ENCODE results near the gene CHD6.

The CHD6 gene

DNA sequence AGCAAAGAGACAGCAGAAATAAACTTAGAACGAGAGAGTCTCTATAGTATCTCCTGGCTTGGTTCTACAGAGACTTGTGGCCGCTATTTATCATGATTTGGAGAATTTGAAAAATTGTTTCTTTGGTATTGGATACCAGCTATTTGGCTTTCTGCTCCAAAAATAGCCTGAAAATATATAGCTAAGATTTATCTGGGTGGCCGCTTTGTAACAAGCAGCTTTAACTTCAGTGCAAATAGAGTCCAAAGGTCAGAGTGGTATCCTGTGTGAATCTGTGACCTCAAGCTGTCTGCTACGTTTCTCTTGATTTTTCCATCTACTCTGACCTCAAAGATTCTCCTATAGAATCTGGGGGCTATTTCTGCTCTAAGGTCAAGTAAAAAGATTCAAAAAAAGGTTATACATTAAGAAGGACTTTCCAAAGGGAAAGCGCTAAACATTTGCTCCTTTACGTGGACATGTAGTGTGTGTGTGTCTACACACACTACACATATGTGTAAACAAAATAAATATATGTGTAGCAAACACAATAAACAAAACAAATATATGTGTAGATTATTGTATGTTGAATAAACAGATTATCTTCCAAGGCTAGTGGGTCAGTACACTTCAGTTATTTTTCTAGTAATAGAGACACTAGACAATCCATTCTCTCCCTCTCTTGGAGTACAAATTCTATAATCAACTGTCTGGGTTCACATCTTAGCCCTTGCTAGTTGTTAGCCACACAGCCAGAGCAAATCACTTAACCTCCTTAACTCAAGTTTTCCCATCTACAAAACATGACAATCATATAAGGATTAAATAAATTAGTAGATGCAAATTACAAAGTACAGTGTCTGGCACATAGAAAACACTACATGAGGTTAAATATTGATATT is 40.8 kb downstream of the CHD6 start:
- Histone ChIP-seq H3K9me3 (ENCODE audit: control insufficient read depth, insufficient read depth, low read depth, low read length) (peaks cover 7% of the 10 kb centered on the region; the same call in 1 of the 2 replicates), H3K36me3 (ENCODE audit: control insufficient read depth, insufficient read depth, low read length) (no peaks in the 10 kb centered on the region), H3K27me3 (ENCODE audit: control insufficient read depth, insufficient read depth, low read length) (no peaks in the 10 kb centered on the region), H3K4me1 (ENCODE audit: control insufficient read depth, insufficient read depth, low read length) (peaks cover 21% of the 10 kb centered on the region), H3K9ac (ENCODE audit: low read length) (no peak overlapping the region), H3K4me3 (ENCODE audit: low read depth, low read length) (no peak overlapping the region), H3K27ac (ENCODE audit: low read depth, low read length) (no peak overlapping the region)

DNA sequence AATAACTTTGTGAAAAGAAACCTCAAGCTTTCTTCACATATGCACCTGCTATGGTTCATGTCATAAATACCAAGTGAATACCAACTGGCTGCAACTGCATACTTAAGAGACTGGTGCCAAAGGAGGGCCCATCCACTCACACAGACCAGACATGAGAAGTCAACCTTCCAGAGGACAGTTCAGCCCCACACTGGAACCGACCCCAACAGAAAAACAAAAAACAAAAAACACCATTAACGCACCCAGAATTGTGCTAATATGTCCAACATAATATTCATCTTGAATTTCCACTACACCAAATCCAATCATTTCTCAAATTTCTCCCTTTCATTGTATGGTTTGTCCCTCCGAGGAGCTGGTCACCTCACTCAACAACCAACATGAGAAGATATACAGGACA is 42.8 kb downstream of the CHD6 start:
- H3K9me3 ChIP-seq (ENCODE audit: control insufficient read depth, insufficient read depth, low read depth, low read length): peaks cover 7% of the 10 kb centered on the region; the same call in 1 of the 2 replicates
- H3K27ac ChIP-seq (ENCODE audit: low read depth, low read length): no peak overlapping the region
- peaks cover 24% of the 10 kb centered on the region for H3K4me1 ChIP-seq (ENCODE audit: control insufficient read depth, insufficient read depth, low read length)
- no peak overlapping the region for H3K9ac ChIP-seq (ENCODE audit: low read length)
- H3K4me3 ChIP-seq (ENCODE audit: low read depth, low read length): no peak overlapping the region
- H3K27me3 ChIP-seq (ENCODE audit: control insufficient read depth, insufficient read depth, low read length): no peaks in the 10 kb centered on the region
- H3K36me3 ChIP-seq (ENCODE audit: control insufficient read depth, insufficient read depth, low read length): no peaks in the 10 kb centered on the region

DNA sequence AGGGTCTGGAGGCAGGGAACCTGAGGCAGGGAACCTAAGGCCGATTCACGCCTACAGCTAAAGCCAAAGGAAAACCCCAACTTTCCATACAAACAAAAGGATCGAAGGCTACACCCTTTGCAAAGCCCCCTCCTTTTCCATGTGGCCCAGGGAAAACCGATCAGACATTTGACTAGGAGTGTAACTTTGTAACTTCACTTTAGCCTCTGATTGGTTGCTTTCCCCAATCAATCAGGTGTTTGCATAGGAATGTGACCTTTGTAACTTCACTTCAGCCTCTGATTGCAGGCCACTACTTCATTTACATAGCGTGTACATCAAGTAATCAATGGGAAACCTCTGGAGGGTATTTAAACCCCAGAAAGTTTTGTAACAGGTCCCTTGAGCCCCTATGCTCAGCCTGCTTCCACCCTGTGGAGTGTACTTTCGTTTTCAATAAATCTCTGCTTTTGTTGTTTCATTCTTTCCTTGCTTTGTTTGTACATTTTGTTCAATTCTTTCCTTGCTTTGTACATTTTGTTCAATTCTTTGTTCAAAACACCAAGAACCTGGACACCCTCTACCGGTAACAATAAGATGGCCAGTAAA is 43.3 kb downstream of the CHD6 start:
- H3K4me1 ChIP-seq (ENCODE audit: control insufficient read depth, insufficient read depth, low read length): peaks cover 24% of the 10 kb centered on the region
- no peak overlapping the region for H3K9ac ChIP-seq (ENCODE audit: low read length)
- H3K4me3 ChIP-seq (ENCODE audit: low read depth, low read length): no peak overlapping the region
- no peaks in the 10 kb centered on the region for H3K36me3 ChIP-seq (ENCODE audit: control insufficient read depth, insufficient read depth, low read length)
- H3K27me3 ChIP-seq (ENCODE audit: control insufficient read depth, insufficient read depth, low read length): no peaks in the 10 kb centered on the region
- no peak overlapping the region for H3K27ac ChIP-seq (ENCODE audit: low read depth, low read length)
- peaks cover 7% of the 10 kb centered on the region; the same call in 1 of the 2 replicates for H3K9me3 ChIP-seq (ENCODE audit: control insufficient read depth, insufficient read depth, low read depth, low read length)

DNA sequence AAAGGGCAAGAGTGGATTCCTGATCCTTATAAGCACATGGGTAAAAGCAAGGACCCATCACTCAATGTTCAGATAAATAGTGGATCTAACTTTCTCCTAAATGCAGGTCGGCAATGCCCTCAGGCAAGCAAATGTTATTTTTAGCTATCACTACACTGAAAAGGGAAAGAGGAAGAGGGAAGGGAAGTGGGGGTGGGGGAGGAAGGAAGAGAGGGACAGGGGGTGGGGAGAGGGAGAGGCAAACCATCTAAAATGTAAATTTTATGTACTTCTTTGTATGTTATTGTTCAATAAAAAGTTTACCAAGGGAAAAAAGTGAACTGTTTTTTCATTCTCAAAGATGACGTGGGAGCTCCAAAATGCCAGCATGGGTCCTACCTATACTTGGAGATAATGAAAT is 44.2 kb downstream of the CHD6 start:
- Histone ChIP-seq H3K9me3 (ENCODE audit: control insufficient read depth, insufficient read depth, low read depth, low read length) (peaks cover 7% of the 10 kb centered on the region; the same call in 1 of the 2 replicates), H3K4me1 (ENCODE audit: control insufficient read depth, insufficient read depth, low read length) (peaks cover 24% of the 10 kb centered on the region), H3K27ac (ENCODE audit: low read depth, low read length) (no peak overlapping the region), H3K36me3 (ENCODE audit: control insufficient read depth, insufficient read depth, low read length) (no peaks in the 10 kb centered on the region), H3K4me3 (ENCODE audit: low read depth, low read length) (no peak overlapping the region), H3K9ac (ENCODE audit: low read length) (no peak overlapping the region), H3K27me3 (ENCODE audit: control insufficient read depth, insufficient read depth, low read length) (no peaks in the 10 kb centered on the region)

DNA sequence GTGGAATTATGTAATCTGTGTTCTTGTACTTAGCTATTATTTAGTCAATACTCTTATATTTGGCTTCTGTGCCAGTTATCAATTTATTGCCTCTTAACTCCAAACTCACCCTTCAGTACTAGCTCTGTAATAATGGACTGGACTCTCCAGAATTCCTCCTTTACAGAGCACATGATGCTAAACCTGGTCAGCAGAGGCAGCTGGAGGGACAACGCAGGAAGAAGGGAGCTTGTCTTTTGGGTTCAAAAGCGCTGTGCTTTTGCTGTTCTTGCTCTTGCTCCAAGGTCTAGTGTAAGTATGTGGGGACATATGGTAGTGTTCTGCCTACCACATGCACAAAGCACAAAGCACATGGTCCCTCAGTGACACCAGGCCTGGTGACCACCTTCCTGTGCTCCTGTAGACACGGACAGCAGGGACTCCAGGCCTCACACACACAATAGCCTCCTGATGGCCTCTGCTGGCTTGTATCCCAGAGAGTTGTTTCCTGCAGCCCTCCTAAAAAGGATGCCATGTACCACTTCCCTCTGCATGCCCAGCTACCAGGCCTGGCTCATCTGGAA is 46.1 kb downstream of the CHD6 start:
- no peak overlapping the region for H3K4me3 ChIP-seq (ENCODE audit: low read depth, low read length)
- H3K4me1 ChIP-seq (ENCODE audit: control insufficient read depth, insufficient read depth, low read length): peaks cover 23% of the 10 kb centered on the region
- H3K36me3 ChIP-seq (ENCODE audit: control insufficient read depth, insufficient read depth, low read length): peaks cover 3% of the 10 kb centered on the region; the same call in 1 of the 2 replicates
- H3K9ac ChIP-seq (ENCODE audit: low read length): no peak overlapping the region
- no peak overlapping the region for H3K27ac ChIP-seq (ENCODE audit: low read depth, low read length)
- peaks cover 7% of the 10 kb centered on the region; the same call in 1 of the 2 replicates for H3K9me3 ChIP-seq (ENCODE audit: control insufficient read depth, insufficient read depth, low read depth, low read length)
- no peaks in the 10 kb centered on the region for H3K27me3 ChIP-seq (ENCODE audit: control insufficient read depth, insufficient read depth, low read length)

DNA sequence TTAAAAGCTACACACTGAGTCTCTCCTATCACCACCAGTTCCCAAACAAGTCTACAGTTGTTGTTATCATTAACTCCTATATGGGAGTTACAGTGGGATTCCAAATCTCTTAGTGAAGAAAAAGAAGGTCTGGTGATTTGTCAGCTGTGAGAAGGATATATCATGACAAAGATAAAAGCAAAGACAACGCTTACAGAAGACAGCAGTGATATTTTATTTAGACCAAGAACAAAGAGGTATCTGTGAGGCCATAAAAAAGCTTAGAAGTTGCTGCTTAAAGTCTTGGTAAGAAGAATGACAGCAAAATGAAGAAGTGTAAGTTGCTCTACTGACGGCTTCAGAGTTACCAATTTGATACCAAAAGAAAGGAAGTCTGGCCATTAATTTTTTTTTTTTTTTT is 47.2 kb downstream of the CHD6 start:
- Histone ChIP-seq H3K4me1 (ENCODE audit: control insufficient read depth, insufficient read depth, low read length) (peaks cover 21% of the 10 kb centered on the region), H3K9ac (ENCODE audit: low read length) (no peak overlapping the region), H3K4me3 (ENCODE audit: low read depth, low read length) (no peak overlapping the region), H3K27me3 (ENCODE audit: control insufficient read depth, insufficient read depth, low read length) (no peaks in the 10 kb centered on the region), H3K9me3 (ENCODE audit: control insufficient read depth, insufficient read depth, low read depth, low read length) (peaks cover 11% of the 10 kb centered on the region; the same call in 1 of the 2 replicates), H3K27ac (ENCODE audit: low read depth, low read length) (no peak overlapping the region), H3K36me3 (ENCODE audit: control insufficient read depth, insufficient read depth, low read length) (peaks cover 9% of the 10 kb centered on the region; the same call in 1 of the 2 replicates)

DNA sequence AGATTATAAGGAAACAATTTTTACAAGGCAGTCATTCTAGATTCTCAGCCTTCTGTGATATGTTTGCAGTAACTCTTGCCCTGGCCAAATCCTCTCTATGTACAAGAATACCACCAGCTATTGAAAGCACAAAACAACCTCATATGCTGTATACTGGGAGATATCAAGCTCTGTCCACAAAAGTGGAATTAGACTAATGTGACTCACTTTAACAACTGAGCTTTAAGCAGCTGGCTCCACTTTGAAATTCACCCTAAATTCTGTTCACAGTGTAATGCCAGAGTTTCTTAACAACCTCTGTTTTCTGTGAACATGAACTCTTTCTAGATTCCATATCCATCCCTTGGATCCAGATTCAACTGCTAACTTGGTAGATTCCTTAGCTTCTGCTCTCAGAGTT is 47.6 kb downstream of the CHD6 start:
- H3K9ac ChIP-seq (ENCODE audit: low read length): no peak overlapping the region
- H3K4me3 ChIP-seq (ENCODE audit: low read depth, low read length): no peak overlapping the region
- peaks cover 21% of the 10 kb centered on the region for H3K4me1 ChIP-seq (ENCODE audit: control insufficient read depth, insufficient read depth, low read length)
- peaks cover 11% of the 10 kb centered on the region; the same call in 1 of the 2 replicates for H3K9me3 ChIP-seq (ENCODE audit: control insufficient read depth, insufficient read depth, low read depth, low read length)
- peaks cover 9% of the 10 kb centered on the region; the same call in 1 of the 2 replicates for H3K36me3 ChIP-seq (ENCODE audit: control insufficient read depth, insufficient read depth, low read length)
- no peak overlapping the region for H3K27ac ChIP-seq (ENCODE audit: low read depth, low read length)
- no peaks in the 10 kb centered on the region for H3K27me3 ChIP-seq (ENCODE audit: control insufficient read depth, insufficient read depth, low read length)

DNA sequence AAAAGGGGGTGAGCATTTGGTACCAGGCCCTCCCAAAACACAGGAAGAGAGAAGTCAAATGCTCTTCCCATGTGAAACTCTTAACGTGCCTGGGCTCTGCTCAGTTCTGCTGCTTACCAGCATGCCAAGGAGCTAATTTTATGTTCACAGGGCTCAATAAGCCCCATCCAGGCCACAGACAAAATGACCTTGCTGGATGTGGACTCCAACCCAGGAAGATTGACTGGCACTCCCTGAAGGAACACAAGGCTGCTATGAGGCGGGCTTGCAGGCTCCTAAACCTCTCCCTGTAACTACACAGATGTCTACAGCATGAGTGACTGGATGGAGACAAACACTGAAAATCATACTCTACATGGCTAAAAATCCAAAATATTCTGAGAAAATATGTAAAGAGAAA is 50.6 kb downstream of the CHD6 start:
- H3K27me3 ChIP-seq (ENCODE audit: control insufficient read depth, insufficient read depth, low read length): no peaks in the 10 kb centered on the region
- H3K4me3 ChIP-seq (ENCODE audit: low read depth, low read length): no peak overlapping the region
- H3K9ac ChIP-seq (ENCODE audit: low read length): no peak overlapping the region
- H3K36me3 ChIP-seq (ENCODE audit: control insufficient read depth, insufficient read depth, low read length): peaks cover 9% of the 10 kb centered on the region; the same call in 1 of the 2 replicates
- H3K4me1 ChIP-seq (ENCODE audit: control insufficient read depth, insufficient read depth, low read length): peaks cover 6% of the 10 kb centered on the region; the same call in 1 of the 2 replicates
- H3K27ac ChIP-seq (ENCODE audit: low read depth, low read length): no peak overlapping the region
- peaks cover 7% of the 10 kb centered on the region; the same call in 1 of the 2 replicates for H3K9me3 ChIP-seq (ENCODE audit: control insufficient read depth, insufficient read depth, low read depth, low read length)

DNA sequence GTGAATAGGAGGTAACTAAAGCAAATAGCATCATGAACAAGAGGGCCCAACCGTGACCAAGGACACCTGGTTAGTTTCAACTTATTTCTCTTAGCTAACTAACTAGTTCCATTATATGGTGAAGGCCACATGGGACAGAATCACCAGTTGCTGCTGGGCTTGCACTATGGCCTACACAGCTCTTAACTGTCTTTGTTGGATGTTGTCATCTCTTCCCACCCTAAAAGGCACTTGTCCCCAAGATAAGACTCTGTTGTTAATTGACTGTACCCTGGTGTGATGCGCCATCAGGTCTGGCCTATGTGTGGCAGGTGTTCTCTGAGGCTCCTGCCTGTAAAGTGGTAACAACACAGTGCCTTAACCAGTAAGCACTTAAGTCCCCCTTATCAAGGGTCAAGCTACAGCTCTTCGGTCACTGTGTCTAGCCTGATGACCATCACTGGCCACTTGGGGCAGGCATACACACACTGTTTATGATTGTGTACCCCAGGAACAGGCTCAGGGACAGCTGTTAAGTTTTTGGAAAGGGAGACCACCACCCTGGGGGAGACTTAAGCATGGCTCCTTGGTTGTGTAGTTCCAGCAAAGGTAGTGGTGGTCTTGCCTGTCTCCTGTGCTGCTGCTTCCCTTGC is 51.2 kb downstream of the CHD6 start:
- H3K9me3 ChIP-seq (ENCODE audit: control insufficient read depth, insufficient read depth, low read depth, low read length): peaks cover 7% of the 10 kb centered on the region; the same call in 1 of the 2 replicates
- H3K4me3 ChIP-seq (ENCODE audit: low read depth, low read length): no peak overlapping the region
- H3K36me3 ChIP-seq (ENCODE audit: control insufficient read depth, insufficient read depth, low read length): peaks cover 9% of the 10 kb centered on the region; the same call in 1 of the 2 replicates

DNA sequence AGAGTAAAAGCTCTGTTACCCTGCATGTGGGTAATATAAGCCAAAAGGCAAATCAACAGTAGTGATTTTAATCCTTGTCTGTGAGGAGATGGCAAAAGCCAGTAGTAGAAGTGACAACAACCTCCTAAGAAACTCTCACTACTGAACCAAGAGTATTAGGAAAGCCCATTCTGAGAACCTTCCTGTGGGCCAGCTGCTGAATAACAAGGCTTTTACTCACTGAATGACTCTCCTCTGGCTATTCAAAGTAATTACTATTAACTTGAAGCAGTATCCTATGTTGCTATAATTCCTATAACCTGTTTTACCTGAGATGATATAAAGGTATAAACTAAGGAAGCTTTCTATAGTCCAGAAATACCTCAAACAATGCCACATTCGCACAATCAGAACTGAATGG is 55.1 kb downstream of the CHD6 start:
- peaks cover 10% of the 10 kb centered on the region; the same call in 1 of the 2 replicates for H3K9me3 ChIP-seq (ENCODE audit: control insufficient read depth, insufficient read depth, low read depth, low read length)
- H3K4me3 ChIP-seq (ENCODE audit: low read depth, low read length): no peak overlapping the region
- H3K27me3 ChIP-seq (ENCODE audit: control insufficient read depth, insufficient read depth, low read length): no peaks in the 10 kb centered on the region
- peaks cover 12% of the 10 kb centered on the region; the same call in 1 of the 2 replicates for H3K36me3 ChIP-seq (ENCODE audit: control insufficient read depth, insufficient read depth, low read length)
- no peak overlapping the region for H3K27ac ChIP-seq (ENCODE audit: low read depth, low read length)
- no peak overlapping the region for H3K9ac ChIP-seq (ENCODE audit: low read length)
- no peaks in the 10 kb centered on the region for H3K4me1 ChIP-seq (ENCODE audit: control insufficient read depth, insufficient read depth, low read length)

More for the DNA sequence above, 51.2 kb downstream of the CHD6 start:
- Histone ChIP-seq H3K4me1 (ENCODE audit: control insufficient read depth, insufficient read depth, low read length) (no peaks in the 10 kb centered on the region), H3K27ac (ENCODE audit: low read depth, low read length) (no peak overlapping the region), H3K27me3 (ENCODE audit: control insufficient read depth, insufficient read depth, low read length) (no peaks in the 10 kb centered on the region), H3K9ac (ENCODE audit: low read length) (no peak overlapping the region)
